ENCODE data around the gene CLDN9.

CLDN9 gene

DNA sequence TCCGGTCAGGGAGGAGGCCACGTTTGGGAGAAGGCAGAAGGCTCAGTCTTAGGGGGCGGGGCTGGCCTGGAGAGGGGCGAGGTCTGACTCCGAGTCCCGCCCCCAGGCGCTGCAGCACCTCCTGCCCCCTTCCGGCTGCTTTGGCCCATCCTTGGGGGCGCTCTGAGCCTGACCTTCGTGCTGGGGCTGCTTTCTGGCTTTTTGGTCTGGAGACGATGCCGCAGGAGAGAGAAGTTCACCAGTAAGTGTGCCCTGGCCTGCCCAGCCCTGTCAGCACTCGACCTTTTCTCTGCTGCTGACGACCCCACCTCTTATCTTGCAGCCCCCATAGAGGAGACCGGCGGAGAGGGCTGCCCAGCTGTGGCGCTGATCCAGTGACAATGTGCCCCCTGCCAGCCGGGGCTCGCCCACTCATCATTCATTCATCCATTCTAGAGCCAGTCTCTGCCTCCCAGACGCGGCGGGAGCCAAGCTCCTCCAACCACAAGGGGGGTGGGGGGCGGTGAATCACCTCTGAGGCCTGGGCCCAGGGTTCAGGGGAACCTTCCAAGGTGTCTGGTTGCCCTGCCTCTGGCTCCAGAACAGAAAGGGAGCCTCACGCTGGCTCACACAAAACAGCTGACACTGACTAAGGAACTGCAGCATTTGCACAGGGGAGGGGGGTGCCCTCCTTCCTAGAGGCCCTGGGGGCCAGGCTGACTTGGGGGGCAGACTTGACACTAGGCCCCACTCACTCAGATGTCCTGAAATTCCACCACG lies 8.9 kb downstream of the CLDN9 start:
- Histone ChIP-seq H3K4me1 (peaks cover 0 to 58% (median 40%) of the 10 kb centered on the region in 4 donors), H3K36me3 (peaks cover 0 to 13% (median 10%) of the 10 kb centered on the region in 3 donors), H3K9me3 (no peaks in the 10 kb centered on the region), H3K4me3 (peak overlapping the region; percentile 73 to 88), H3K27ac (peak overlapping the region; percentile 95 to 96), H3K27me3 (peaks cover 0 to 24% of the 10 kb centered on the region in 2 donors)
- TF ChIP-seq, protein P1, sequence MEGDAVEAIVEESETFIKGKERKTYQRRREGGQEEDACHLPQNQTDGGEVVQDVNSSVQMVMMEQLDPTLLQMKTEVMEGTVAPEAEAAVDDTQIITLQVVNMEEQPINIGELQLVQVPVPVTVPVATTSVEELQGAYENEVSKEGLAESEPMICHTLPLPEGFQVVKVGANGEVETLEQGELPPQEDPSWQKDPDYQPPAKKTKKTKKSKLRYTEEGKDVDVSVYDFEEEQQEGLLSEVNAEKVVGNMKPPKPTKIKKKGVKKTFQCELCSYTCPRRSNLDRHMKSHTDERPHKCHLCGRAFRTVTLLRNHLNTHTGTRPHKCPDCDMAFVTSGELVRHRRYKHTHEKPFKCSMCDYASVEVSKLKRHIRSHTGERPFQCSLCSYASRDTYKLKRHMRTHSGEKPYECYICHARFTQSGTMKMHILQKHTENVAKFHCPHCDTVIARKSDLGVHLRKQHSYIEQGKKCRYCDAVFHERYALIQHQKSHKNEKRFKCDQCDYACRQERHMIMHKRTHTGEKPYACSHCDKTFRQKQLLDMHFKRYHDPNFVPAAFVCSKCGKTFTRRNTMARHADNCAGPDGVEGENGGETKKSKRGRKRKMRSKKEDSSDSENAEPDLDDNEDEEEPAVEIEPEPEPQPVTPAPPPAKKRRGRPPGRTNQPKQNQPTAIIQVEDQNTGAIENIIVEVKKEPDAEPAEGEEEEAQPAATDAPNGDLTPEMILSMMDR (IDR thresholded peaks at IDR 0.05) = peak in 1 of 2 experiments; percentile 16
- peak; percentile 77 to 91 for DNase-seq
- intact Hi-C loops (cut with DNase I; ENCODE audit: low total_unique reads) = no loop called here

DNA sequence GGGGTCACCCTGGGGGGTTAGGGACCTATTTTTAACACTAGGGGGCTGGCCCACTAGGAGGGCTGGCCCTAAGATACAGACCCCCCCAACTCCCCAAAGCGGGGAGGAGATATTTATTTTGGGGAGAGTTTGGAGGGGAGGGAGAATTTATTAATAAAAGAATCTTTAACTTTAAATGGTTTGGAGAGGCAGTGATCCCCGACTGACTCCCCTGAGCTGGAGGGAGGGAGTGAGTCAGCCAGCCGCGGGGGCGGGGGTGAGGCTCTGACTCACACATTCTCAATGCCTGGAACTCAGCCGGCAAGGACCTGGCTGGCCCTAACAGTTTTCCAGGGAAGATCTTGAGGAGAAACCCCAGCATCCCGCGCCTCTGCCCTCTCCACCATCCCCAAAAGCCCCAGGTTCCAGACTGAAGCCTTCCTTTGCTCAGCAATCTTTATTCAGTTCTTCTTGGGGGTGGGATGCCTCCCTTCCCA lies 9.5 kb downstream of the CLDN9 start:
- Histone ChIP-seq H3K4me3 (peak overlapping the region; percentile 73 to 88), H3K27ac (peak overlapping the region; percentile 95 to 96), H3K27me3 (peaks cover 0 to 23% of the 10 kb centered on the region in 2 donors), H3K36me3 (peaks cover 0 to 19% (median 15%) of the 10 kb centered on the region in 3 donors), H3K9me3 (no peaks in the 10 kb centered on the region), H3K4me1 (peaks cover 0 to 58% (median 40%) of the 10 kb centered on the region in 4 donors)
- peak; percentile 91 to 96 for DNase-seq
- intact Hi-C loops (cut with DNase I; ENCODE audit: low total_unique reads) = no loop called here
- TF ChIP-seq, protein P1 (IDR thresholded peaks at IDR 0.05) = no peak

DNA sequence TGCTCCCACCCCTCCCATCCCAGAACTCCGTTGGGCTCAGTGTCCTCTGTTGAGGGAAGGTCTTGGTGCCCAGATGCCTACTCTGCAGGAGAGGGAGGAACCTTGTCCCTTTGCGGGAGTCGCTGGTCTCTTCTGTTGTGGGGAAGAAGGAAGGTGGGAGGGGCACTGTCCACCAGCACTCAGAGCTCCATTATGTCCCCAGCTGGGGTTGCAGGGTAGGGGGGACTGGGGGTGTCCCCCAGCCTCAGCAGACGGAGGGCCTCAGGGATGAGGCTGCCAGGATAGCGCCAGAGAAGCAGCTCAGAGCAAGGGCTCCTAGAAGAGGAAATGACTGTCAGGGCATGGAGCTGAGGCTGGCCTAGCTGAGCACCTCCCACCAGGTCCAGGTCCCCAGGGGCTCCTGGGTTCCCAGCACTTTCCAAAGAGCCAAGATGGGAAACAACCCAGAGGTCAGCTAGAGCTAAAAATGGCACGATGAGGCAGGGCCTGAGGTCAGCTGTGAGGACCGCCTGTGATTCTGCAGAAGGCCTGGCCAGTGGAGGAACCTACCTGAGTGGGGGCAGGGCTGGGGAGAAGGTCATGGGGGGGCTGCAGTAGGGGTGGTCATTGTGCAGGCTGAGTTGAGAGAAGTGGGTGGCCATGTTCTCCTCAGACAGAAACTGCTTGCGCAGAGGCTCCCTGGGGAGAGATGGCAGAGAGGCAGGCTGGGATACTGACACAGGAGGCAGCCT lies 10.1 kb downstream of the CLDN9 start:
- intact Hi-C loops (cut with DNase I; ENCODE audit: low total_unique reads) = no loop called here
- peak overlapping the region; percentile 73 to 88 for H3K4me3 ChIP-seq
- H3K36me3 ChIP-seq = peaks cover 0 to 21% (median 16%) of the 10 kb centered on the region in 3 donors
- H3K9me3 ChIP-seq = no peaks in the 10 kb centered on the region
- TF ChIP-seq, protein P1 (IDR thresholded peaks at IDR 0.05) = no peak
- peaks cover 0 to 54% (median 39%) of the 10 kb centered on the region in 4 donors for H3K4me1 ChIP-seq
- peaks cover 0 to 17% of the 10 kb centered on the region in 2 donors for H3K27me3 ChIP-seq
- peak overlapping the region; percentile 95 to 96 for H3K27ac ChIP-seq
- peak; percentile 46 to 92 for DNase-seq

DNA sequence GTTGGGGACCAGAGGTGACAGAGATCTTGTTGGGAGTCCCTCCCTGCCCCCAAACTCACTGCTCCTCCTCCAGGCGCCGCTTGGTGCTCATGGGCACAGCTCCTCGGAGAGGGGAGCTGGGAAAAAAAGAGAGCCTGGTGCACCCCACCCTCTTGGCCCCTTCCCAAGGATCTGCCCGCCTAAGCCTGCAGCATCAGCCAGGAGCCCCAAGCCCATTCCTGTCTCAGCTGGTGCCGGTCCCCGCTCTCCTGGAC lies 10.6 kb downstream of the CLDN9 start:
- Histone ChIP-seq H3K4me1 (peaks cover 0 to 54% (median 42%) of the 10 kb centered on the region in 4 donors), H3K36me3 (peaks cover 0 to 21% (median 16%) of the 10 kb centered on the region in 3 donors), H3K27me3 (peaks cover 0 to 12% of the 10 kb centered on the region in 2 donors), H3K9me3 (no peaks in the 10 kb centered on the region), H3K27ac (peak overlapping the region; percentile 95 to 96), H3K4me3 (peak overlapping the region; percentile 73 to 88)
- TF ChIP-seq, protein P1 (IDR thresholded peaks at IDR 0.05) = no peak
- no peak for DNase-seq
- intact Hi-C loops (cut with DNase I; ENCODE audit: low total_unique reads) = no loop called here

DNA sequence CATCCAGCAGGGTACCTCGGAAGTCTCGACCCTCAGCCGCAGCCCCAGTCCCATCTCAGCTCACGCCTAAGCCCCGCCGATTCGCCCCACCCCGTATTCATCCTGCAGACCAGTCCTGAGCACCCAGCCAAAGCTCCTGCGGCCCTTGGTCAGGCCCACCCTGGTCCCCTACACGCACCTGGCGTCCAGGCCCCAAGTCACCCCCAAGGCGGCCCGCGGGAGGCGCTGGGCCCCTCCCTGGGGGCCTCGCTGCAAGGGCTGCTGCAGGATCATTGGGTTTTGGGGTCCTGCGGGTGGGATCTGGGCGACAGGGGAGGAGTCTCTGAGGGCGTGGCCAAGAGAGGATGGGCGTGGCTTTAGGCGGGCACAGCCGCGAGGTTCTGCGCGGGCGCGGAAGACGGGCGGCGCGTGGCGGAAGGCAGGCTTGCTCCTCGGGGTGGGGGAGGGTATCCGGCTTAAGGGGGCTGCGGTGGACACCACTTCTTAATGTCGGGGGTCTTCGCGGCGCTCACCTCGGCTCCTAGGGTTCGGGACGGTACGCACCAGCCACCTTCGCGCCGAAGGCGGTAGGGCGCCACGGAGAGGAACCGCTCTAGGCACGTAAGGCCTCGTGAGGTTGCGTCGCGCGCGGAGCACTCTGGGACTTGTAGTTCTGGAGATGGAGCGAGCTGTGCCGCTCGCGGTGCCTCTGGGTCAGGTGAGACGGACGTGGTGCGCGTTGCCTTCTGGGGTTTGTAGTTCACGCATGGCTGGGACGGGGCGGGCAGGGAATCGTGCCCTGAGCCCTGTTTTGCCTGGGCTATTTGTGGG lies 11.2 kb downstream of the CLDN9 start, which contains the start of the genes HCFC1R1 and THOC6:
TSS of gene HCFC1R1 (minus strand) at position 274 of the 810 bp plus-strand sequence. CDS start at position 273, 1 bp downstream.
TSS of gene THOC6 (plus strand) at position 367 of the 810 bp plus-strand sequence. CDS start at position 659, 292 bp downstream.
- Histone ChIP-seq H3K36me3 (peaks cover 0 to 21% (median 16%) of the 10 kb centered on the region in 3 donors), H3K4me1 (peaks cover 0 to 55% (median 47%) of the 10 kb centered on the region in 4 donors), H3K9me3 (no peaks in the 10 kb centered on the region), H3K27me3 (peaks cover 0 to 7% of the 10 kb centered on the region in 2 donors), H3K27ac (peak within 1 kb of the TSS; percentile 95 to 96), H3K4me3 (peak within 1 kb of the TSS; percentile 73 to 88)
- DNase-seq = peak; percentile 98 to 99
- TF ChIP-seq, protein P1 (IDR thresholded peaks at IDR 0.05) = no peak
- intact Hi-C loops (cut with DNase I; ENCODE audit: low total_unique reads) = no loop called here
